ENCODE measurements around the gene NFATC1.

Gene NFATC1

GRCh38 chr18:79526468-79527460, 131.0 kb downstream of the NFATC1 start:
- no peaks in the 10 kb centered on the region for H3K36me3 ChIP-seq (ENCODE audit: low read depth)
- H3K27ac ChIP-seq (ENCODE audit: poor library complexity, severe bottlenecking) = no peak overlapping the region
- peaks cover 6% of the 10 kb centered on the region for H3K27me3 ChIP-seq (ENCODE audit: insufficient read depth, poor library complexity, severe bottlenecking)
- no peak for ATAC-seq (ENCODE audit: low read depth)
- no peaks in the 10 kb centered on the region for H3K4me1 ChIP-seq (ENCODE audit: insufficient read depth, poor library complexity, severe bottlenecking)
- H3K9me3 ChIP-seq (ENCODE audit: severe bottlenecking) = no peaks in the 10 kb centered on the region
- TF ChIP-seq CTCF (IDR thresholded peaks at IDR 0.05; ENCODE audit: poor library complexity, severe bottlenecking) = no peak
- H3K4me3 ChIP-seq (ENCODE audit: severe bottlenecking) = no peak overlapping the region
- peak; percentile 47 for DNase-seq (ENCODE audit: low spot score)

GRCh38 chr18:79527656-79528315, 132.1 kb downstream of the NFATC1 start:
- ATAC-seq (ENCODE audit: low read depth) (no peak), DNase-seq (ENCODE audit: low spot score) (peak; percentile 38)
- Histone ChIP-seq H3K27ac (ENCODE audit: poor library complexity, severe bottlenecking) (no peak overlapping the region), H3K36me3 (ENCODE audit: low read depth) (no peaks in the 10 kb centered on the region), H3K4me1 (ENCODE audit: insufficient read depth, poor library complexity, severe bottlenecking) (no peaks in the 10 kb centered on the region), H3K27me3 (ENCODE audit: insufficient read depth, poor library complexity, severe bottlenecking) (peaks cover 12% of the 10 kb centered on the region), H3K9me3 (ENCODE audit: severe bottlenecking) (no peaks in the 10 kb centered on the region), H3K4me3 (ENCODE audit: severe bottlenecking) (no peak overlapping the region)
- TF ChIP-seq CTCF (IDR thresholded peaks at IDR 0.05; ENCODE audit: poor library complexity, severe bottlenecking) = no peak

GRCh38 chr18:79528316-79528695, 132.6 kb downstream of the NFATC1 start:
- no peak overlapping the region for H3K4me3 ChIP-seq (ENCODE audit: severe bottlenecking)
- no peak for TF ChIP-seq CTCF (IDR thresholded peaks at IDR 0.05; ENCODE audit: poor library complexity, severe bottlenecking)
- H3K36me3 ChIP-seq (ENCODE audit: low read depth) = no peaks in the 10 kb centered on the region
- DNase-seq (ENCODE audit: low spot score) (peak; percentile 28), ATAC-seq (ENCODE audit: low read depth) (no peak)
- no peaks in the 10 kb centered on the region for H3K4me1 ChIP-seq (ENCODE audit: insufficient read depth, poor library complexity, severe bottlenecking)
- no peaks in the 10 kb centered on the region for H3K9me3 ChIP-seq (ENCODE audit: severe bottlenecking)
- H3K27ac ChIP-seq (ENCODE audit: poor library complexity, severe bottlenecking) = no peak overlapping the region
- H3K27me3 ChIP-seq (ENCODE audit: insufficient read depth, poor library complexity, severe bottlenecking) = peaks cover 15% of the 10 kb centered on the region

- peak; percentile 30 for DNase-seq (ENCODE audit: low spot score)
- Histone ChIP-seq H3K4me1 (ENCODE audit: insufficient read depth, poor library complexity, severe bottlenecking) (no peaks in the 10 kb centered on the region), H3K9me3 (ENCODE audit: severe bottlenecking) (no peaks in the 10 kb centered on the region), H3K4me3 (ENCODE audit: severe bottlenecking) (no peak overlapping the region), H3K27me3 (ENCODE audit: insufficient read depth, poor library complexity, severe bottlenecking) (peaks cover 18% of the 10 kb centered on the region), H3K36me3 (ENCODE audit: low read depth) (no peaks in the 10 kb centered on the region), H3K27ac (ENCODE audit: poor library complexity, severe bottlenecking) (no peak overlapping the region)
- TF ChIP-seq CTCF (IDR thresholded peaks at IDR 0.05; ENCODE audit: poor library complexity, severe bottlenecking) = peak; percentile 78
- peak; percentile 49; the same call in 2 of the 3 replicates for ATAC-seq (ENCODE audit: low read depth)
Measured at GRCh38 chr18:79528846-79529245, 133.1 kb downstream of the NFATC1 start.
